Transverse colon (tissue), 3 donors: ENCODE results near the gene GLUL.

Experiments
- CTCF ChIP-seq, 5 experiments: fragments of 200-600 bp in 3 of 5; fragments of 450-650 bp in 2 of 5; sonication (generic) in 3 of 5; IDR thresholded peaks; 1 replicate in 2 of 5; 2 replicates in 3 of 5; pipeline ENCODE4 v1.5.1; 2016 to 2017; ENCODE audit warnings: antibody characterized with exemption in 5 of 5, inconsistent platforms in 3 of 5, mild to moderate bottlenecking in 2 of 5, moderate library complexity in 1 of 5
- EP300 ChIP-seq: sonication (generic); formaldehyde crosslinking; IDR thresholded peaks from one replicate; pipeline ENCODE4 v1.6.1; 2017; ENCODE audit warnings: antibody characterized with exemption, low read depth

DNA sequence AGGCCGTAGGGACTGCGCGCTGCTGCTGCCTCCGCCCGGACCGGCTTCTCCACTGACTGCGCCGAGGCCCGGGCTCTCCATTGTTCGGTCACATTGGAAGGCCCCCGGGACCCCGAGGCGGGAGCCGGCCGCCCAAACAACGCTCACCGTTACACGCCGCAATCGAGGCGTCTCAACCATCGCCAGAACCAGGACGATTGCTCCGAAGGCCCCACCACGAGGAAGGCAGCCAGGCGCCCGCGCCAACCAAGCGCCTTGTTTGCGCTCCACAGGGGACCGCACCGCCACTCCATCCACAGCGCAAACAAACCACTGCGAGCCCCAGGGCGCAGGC is 595 bp downstream of the GLUL start:
- TF ChIP-seq CTCF (IDR thresholded peaks at IDR 0.05) (peak in 4 of 5 experiments; percentile 28 to 70 (median 47)), EP300 (no peak)
